Fibroblast of skin of right biceps (primary cell): Measurements from ENCODE around the gene C17orf75.
"Not testable (repeated sequence)": the region's sequence is repeated elsewhere in the genome, so short reads cannot be mapped to it uniquely, and the experiment has no call there.

Source experiments
- DNase-seq: peaks from one replicate; pipeline ENCODE4 v3.0.0-alpha.2; 2013

C17orf75 gene

GRCh38 chr17:32341857-32342602 lies at the start of gene C17orf75:
TSS of gene C17orf75 (minus strand) at chr17:32342173. CDS start at chr17:32342139, 34 bp downstream.
- DNase-seq: peak; percentile 81

DNA sequence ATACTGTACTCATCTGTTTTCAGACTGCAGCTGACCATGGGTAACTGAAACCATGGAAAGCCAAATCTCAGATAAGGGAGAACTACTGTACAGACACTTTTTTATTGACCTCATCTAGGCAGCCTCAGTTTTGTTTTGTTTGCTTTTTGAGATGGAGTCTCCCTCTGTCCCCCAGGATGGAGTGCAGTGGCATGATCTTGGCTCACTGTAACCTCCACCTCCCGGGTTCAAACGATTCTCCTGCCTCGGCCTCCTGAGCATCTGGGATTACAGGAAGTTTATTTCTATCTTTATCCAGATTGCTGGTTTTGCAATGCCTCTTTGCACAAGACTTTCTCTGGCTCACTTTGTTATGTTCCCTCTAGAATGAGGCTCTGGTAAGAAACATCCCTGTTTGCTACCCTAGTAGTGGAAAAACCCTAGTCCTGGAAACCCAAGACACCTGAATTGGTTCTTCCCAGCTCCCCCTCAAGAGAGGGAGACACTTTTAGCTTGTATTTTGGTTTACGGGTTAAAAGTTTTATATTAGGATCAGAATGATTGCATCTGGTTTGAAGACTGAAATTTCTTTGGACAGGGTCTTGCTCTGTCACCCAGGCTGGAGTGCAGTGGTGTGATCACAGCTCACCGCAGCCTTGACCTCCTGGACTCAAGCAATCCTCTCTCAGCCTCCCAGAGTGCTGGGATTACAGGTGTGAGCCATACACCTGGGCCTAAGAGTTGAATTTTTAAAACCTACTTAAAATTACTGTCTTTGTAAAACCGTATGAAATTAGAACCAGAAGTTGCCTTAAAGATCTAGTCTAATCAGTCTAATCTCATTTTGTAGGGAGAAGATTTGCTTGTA lies 46.9 kb upstream of the C17orf75 start:
- no peak for DNase-seq

- not testable (repeated sequence) for DNase-seq
Observed at GRCh38 chr17:32388128-32388527, 46.2 kb upstream of the C17orf75 start.

DNA sequence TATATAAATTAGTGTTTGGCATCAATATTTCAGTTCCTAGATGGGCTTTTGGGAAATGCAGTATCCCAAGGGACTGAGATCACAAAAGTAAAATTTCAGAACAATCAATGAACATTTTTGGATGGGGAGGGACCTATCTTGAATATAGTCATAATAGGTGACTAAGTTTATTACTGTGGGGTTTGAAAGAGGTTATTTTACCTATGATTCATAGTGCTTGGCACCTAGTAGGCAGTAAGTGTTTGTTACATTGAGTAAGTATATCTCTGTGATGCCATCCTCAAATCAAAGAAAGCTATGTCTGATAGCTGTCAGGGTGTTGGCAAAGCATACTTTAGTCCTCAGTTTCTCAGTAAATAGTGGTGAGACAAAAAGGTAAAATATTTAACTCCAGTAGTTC lies 44.9 kb upstream of the C17orf75 start:
- no peak for DNase-seq

- no peak for DNase-seq
Observed at GRCh38 chr17:32385971-32386370, 44.0 kb upstream of the C17orf75 start.

- DNase-seq: no peak
Observed at GRCh38 chr17:32385121-32385520, 43.1 kb upstream of the C17orf75 start.

- no peak for DNase-seq
Observed at GRCh38 chr17:32383926-32384434, 42.0 kb upstream of the C17orf75 start.

DNA sequence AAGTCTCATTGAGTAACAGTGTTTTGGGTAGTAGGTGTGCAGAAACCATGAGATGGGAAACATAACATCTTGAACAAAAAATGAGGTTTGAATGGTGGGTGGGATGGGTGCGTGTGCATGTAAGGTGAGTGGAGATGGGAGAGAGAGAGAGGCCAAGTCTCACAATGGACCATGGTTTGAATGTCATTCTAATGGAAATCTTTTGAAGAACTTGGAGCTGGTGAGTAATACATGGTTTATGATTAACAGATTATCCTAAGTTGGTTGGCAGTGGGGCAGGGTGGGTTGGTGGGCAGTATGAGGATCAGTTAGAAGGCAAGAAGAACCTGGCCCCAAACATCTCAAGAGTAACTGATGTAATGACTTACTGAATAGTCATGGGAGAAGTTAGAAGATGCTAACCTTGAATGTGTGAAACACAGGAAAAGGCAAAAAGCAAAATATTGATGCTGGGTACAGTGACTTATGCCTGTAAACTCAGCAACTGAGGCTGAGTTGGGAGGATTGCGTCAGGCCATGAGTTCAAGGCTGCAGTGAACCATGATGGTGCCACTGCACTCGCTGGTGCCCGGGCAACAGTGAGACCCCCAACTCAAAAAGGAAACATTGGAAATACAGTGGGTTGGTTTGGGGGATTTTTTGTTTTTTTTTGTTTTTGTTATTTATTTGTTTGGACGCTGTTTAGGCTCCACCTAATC lies 40.7 kb upstream of the C17orf75 start:
- DNase-seq: no peak

- DNase-seq: no peak
Observed at GRCh38 chr17:32370426-32370825, 28.5 kb upstream of the C17orf75 start.

- DNase-seq: no peak
Observed at GRCh38 chr17:32361270-32361669, 19.3 kb upstream of the C17orf75 start.

DNA sequence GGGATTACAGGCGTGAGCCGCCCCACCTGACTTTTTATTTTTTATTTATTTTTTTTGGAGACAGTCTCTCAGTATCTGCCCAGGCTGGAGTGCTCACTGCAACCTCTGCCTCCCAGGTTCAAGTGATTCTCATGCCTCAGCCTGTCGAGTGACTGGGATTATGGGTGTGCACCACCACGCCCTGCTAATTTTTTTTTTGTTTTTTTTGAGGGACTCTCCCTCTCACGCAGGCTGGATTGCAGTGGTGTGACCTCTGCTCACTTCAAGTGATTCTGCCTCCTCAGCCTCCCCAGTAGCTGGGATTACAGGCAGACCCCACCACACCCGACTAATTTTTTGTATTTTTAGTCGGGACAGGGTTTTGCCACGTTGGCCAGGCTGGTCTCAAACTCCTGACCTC lies 15.6 kb upstream of the C17orf75 start:
- DNase-seq: no peak

DNA sequence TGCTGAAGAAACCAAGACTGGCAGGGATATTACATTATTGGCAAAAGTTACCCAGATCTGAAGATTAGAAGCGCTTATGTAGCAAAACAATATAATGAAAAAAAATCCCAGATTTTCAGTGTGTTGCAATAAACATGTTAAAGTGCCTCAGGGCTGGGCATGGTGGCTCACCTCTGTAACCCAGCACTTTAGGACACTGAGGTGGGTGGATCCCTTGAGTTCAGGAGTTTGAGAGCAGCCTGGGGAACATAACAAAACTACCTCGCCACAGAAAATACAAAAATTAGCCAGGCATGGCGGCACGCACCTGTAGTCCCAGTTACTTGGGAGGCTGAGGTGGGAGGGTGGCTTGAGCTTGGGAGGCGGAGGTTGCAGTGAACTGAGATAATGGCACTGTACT lies 14.8 kb upstream of the C17orf75 start:
- no peak for DNase-seq

- no peak for DNase-seq
Observed at GRCh38 chr17:32356378-32356743, 14.4 kb upstream of the C17orf75 start.

- DNase-seq: no peak
Observed at GRCh38 chr17:32355649-32356377, 13.8 kb upstream of the C17orf75 start.

GRCh38 chr17:32352734-32353133 lies 10.8 kb upstream of the C17orf75 start:
- DNase-seq: not testable (repeated sequence)

GRCh38 chr17:32350666-32351418 lies 8.9 kb upstream of the C17orf75 start:
- DNase-seq: peak; percentile 66

DNA sequence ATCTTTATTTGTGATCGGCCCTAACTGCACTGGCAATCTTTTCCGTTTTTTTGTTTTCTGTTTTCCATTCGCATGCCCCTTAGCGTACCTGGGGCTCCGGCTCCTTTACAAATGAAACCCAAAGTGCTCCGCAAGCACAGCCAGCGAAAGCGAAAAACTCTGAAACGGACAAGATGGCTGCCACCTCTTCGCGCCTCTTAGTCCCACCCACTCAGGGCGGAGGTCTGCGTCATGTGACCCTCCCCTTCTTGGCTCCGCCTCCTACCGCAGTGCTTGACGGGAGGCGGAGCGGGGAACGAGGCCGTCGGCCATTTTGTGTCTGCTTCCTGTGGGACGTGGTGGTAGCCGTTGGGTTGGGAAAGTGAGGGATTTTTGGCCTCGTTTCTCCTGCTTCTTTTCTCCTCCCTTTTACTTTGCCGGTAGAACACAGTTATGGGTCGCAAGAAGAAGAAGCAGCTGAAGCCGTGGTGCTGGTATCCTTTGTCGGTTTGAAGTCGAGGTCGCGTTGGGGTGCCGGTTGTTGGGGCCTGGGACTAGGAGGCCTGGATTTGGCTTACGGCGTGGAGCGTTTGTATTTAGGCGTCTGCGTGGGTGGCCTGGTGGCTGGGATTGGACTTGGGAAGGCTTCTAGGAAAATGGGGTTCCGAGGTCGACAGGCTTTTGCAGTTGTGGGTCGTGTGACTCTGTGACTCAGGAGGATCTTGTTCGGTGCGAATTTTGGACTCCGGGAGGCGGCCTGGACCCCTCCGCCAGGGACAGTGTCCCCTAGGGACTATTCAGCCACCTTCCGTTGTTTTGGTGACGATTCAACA lies 8.1 kb upstream of the C17orf75 start, which contains the start of gene ZNF207:
TSS of gene ZNF207 (plus strand) at position 304 of the 812 bp plus-strand sequence. CDS start at position 433, 129 bp downstream.
- DNase-seq: peak; percentile 96

GRCh38 chr17:32349503-32349853 lies 7.5 kb upstream of the C17orf75 start:
- DNase-seq: peak; percentile 27

- no peak for DNase-seq
Observed at GRCh38 chr17:32348483-32348800, 6.5 kb upstream of the C17orf75 start.

DNA sequence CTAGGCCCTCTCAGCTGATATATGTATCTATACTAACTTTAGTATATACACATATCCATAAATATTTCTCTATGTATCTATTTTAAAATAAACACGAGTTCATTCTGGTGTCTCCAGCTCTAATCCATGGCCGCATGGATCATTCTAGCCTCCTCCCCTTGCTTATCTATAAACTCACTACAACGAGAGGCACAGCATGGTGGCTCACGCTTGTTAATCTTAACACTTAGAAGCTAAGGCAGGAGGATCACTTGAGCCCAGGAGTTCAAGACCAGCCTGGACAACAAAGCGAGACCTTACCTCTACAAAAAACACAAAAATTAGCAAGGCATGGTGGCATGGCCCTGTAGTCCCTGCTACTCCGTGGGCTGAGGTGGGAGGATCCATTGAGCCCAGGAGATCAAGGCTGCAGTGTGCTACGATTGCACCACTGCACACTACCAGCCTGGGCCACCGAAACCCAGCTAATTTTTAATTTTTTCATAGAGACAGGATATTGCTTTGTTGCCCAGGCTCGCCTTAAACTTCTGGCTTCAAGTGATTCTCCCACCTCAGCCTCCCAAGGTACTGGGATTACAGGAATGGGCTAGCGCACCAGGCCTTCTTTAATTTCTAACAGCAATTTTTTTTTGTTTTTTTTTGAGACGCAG lies 4.1 kb upstream of the C17orf75 start:
- no peak for DNase-seq
